Activated T-helper 1 cell treated with anti-CD3 and anti-CD28 coated beads, Interleukin-12 subunit alpha, Interleukin-12 subunit beta, Interleukin-2, Interleukin-4 antibody, amounts not matched to agents 30 ng/mL and 10 ng/mL and 1 ng/mL, durations not matched to agents 14 hours and 24 hours and 36 hours (primary cell): ENCODE data around the gene CDH20. TPM values are rescaled to one million over a fixed set of nuclear protein-coding genes. Genes with fewer than 3 reads are reported as not detected.
A peak's percentile ranks its signal among the peaks of the same experiment; 100 is the strongest.

ENCODE experiments used
- DNase-seq: peaks from one replicate; pipeline ENCODE4 v3.0.0; 2021; ENCODE audit warnings: low spot score
- H3K27ac Mint-ChIP-seq: one replicate; pipeline ENCODE4 v1.8.0; 2021; ENCODE audit warnings: mild to moderate bottlenecking, mixed read lengths
- H3K27me3 Mint-ChIP-seq: one replicate; pipeline ENCODE4 v1.8.0; 2022; ENCODE audit warnings: mild to moderate bottlenecking, moderate library complexity, mixed read lengths; ENCODE audit not compliant: insufficient read depth
- H3K36me3 Mint-ChIP-seq: one replicate; pipeline ENCODE4 v1.8.0; 2021; ENCODE audit warnings: low read depth, mixed read lengths
- H3K4me1 Mint-ChIP-seq: one replicate; pipeline ENCODE4 v1.8.0; 2021; ENCODE audit warnings: low read depth, mixed read lengths
- H3K4me3 Mint-ChIP-seq: one replicate; pipeline ENCODE4 v1.8.0; 2021; ENCODE audit warnings: mild to moderate bottlenecking, moderate library complexity, mixed read lengths
- H3K9me3 Mint-ChIP-seq: one replicate; pipeline ENCODE4 v1.8.0; 2021; ENCODE audit warnings: mixed read lengths
- intact Hi-C: fragments of 100-400 bp; cut with micrococcal nuclease; formaldehyde crosslinking; loops from one replicate; pipeline ENCODE4 v1.15.1; 2024
- total RNA-seq: library from RNA; stranded (reverse); gene quantifications from 2 replicates; pipeline ENCODE4 v1.2.3, GENCODE V29; 2022

The CDH20 gene
- not detected in 2 replicates for total RNA-seq

DNA sequence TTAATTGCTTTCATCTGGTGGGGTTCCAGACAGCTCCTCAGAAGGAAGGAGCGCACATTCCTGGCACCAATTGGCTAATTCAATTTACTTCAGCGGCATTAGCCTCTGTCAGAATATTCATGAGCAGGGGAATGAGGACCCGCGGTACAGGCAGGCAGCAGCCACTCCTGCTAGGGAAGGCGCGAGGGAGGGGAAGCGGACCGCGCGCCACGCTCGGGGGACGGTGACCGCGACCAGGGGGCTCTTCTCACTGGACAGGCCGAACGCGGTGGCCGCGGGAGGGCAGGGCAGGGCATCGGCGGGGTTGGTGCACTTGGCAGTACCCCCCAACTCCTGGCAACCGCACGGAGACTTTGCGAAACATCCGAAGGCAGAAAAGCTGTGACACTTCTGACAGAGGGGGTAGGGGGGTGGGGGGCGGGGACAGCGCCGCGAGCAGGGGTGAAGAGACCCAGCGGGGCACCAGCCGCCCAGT is at the start of gene CDH20:
CDH20 (plus strand) TSS at position 160 of the 475 bp plus-strand sequence.
- Mint-ChIP-seq H3K4me3 (no peak within 1 kb of the TSS), H3K4me1 (no peaks in the 10 kb centered on the region)

DNA sequence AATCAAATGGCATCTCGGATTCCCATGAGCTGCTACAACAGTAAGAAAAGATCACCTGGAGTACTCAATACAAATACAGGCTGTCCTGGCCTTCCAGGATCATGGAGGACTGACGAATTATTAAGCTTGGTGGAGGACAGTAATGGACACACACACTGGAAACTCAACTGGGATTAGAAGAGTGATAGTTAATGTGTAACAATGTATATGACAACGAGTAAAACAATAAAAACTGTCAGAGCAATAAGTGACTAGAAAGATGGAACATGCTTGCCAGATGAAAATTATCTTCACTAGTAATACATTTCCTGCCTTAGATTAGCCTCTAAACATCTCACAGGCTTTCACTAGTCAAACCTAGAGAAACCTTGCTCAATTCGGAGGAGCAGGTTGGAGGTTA is 49.2 kb upstream of the CDH20 start:
- DNase-seq, result no peak
- Mint-ChIP-seq H3K36me3 (no peaks in the 10 kb centered on the region), H3K9me3 (peaks cover 5% of the 10 kb centered on the region), H3K27me3 (no peaks in the 10 kb centered on the region), H3K4me1 (no peaks in the 10 kb centered on the region), H3K4me3 (no peak overlapping the region), H3K27ac (no peak overlapping the region)
- intact Hi-C loops, result no loop called here

More for the DNA sequence above, at the start of gene CDH20:
- Mint-ChIP-seq H3K27me3 (peaks cover 29% of the 10 kb centered on the region), H3K36me3 (no peaks in the 10 kb centered on the region), H3K27ac (no peak within 1 kb of the TSS), H3K9me3 (no peaks in the 10 kb centered on the region)
- no peak for DNase-seq
- intact Hi-C loops, result no loop called here

DNA sequence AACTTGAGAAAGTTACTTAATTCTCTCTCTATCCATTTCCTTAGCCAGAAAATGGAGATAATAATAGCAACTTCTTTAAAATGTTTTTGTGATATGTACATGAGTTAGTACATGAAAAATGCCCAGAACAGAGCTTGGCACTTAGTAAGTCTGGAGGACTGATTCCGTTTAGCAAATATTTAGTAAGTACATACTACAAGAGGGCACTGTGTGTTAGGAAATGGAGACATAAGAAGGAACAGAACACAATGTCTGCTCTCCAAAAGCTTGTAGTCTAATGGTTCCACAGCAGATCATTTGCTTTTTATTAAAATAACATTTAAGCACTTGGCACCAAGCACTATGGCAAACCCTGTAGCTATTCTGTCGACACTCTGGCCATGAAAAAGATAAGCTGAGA is 47.5 kb upstream of the CDH20 start:
- no peaks in the 10 kb centered on the region for H3K27me3 Mint-ChIP-seq
- no peak for DNase-seq
- H3K9me3 Mint-ChIP-seq, result peaks cover 1% of the 10 kb centered on the region
- no peak overlapping the region for H3K4me3 Mint-ChIP-seq
- intact Hi-C loops, result no loop called here
- no peaks in the 10 kb centered on the region for H3K36me3 Mint-ChIP-seq
- H3K27ac Mint-ChIP-seq, result no peak overlapping the region
- H3K4me1 Mint-ChIP-seq, result no peaks in the 10 kb centered on the region

DNA sequence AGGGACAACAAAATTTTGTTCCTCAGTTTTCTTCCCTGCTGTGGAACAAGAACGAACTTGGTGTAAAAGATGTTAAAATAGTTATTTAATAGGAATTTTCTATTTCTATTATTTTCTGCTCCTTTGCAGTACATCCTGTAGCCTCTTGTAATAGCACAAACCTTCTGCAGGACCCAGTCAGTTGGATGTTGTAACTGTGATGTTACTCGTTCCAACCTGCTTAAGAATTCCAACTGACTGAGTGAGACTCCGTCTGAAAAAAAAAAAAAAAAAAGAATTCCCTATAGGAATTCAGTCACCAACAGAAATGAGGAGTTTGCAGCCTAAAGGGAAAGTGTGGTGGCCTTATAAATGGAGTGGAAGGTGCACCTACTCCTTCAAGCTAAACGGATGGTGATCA is 46.4 kb upstream of the CDH20 start:
- no peak for DNase-seq
- H3K4me1 Mint-ChIP-seq, result no peaks in the 10 kb centered on the region
- intact Hi-C loops, result no loop called here
- no peak overlapping the region for H3K27ac Mint-ChIP-seq
- no peaks in the 10 kb centered on the region for H3K27me3 Mint-ChIP-seq
- no peaks in the 10 kb centered on the region for H3K9me3 Mint-ChIP-seq
- no peaks in the 10 kb centered on the region for H3K36me3 Mint-ChIP-seq
- H3K4me3 Mint-ChIP-seq, result no peak overlapping the region

DNA sequence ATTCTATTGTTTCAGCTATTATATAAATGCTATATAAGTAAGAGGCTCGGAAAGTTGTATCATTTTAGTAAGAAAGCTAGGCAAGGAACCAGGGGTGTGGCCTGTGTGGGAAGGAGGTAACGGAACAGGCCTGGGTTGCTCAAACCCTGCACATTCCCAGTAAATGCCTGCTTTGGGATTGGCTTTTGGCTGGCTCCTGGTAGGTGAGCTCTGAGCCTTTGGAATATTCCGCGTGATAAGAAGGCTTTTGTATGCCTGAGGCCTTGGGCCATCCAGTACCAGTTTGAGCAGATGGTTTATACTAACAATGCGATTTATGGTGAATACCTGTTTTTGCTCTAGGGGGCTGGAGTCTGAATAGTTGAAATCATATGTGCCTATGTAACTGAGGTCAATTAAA is 42.6 kb upstream of the CDH20 start:
- intact Hi-C loops, result no loop called here
- Mint-ChIP-seq H3K27ac (no peak overlapping the region), H3K4me3 (no peak overlapping the region), H3K9me3 (no peaks in the 10 kb centered on the region), H3K27me3 (no peaks in the 10 kb centered on the region), H3K4me1 (no peaks in the 10 kb centered on the region), H3K36me3 (no peaks in the 10 kb centered on the region)
- no peak for DNase-seq

DNA sequence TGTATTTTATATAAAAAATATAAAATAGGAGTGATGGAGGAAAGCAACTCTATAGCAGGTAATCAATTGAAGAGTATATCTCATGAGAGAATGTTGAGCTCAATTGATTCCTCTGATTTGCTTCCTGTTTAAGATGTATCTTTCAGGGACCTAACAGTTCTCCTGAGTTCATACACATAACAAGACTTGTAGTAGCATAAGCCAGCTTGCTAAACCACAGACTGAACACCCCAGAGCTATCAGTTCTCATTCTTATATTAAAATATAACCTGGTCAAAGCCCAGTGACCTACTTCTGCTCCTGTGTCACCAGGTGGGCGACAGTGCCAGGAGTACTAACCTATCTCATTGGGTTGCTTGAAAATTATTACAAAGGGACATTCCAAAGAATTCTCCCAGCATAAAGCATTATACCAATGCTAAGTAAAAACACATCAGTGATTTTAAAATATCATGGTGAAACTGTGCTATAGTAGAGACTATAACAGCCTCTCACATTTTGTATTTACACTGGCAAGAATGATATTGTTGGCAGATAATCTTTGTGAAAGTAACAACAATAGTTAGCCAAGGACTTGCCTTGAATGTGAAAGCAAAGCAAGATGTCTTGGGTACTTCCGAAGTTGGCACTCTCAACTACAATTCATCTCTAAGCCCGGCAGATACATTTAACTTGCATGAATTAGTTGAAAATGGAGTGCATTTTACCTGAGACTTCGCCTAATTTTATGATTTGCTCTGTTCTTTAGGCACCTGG is 40.8 kb upstream of the CDH20 start:
- H3K27ac Mint-ChIP-seq, result no peak overlapping the region
- H3K27me3 Mint-ChIP-seq, result no peaks in the 10 kb centered on the region
- no peak for DNase-seq
- intact Hi-C loops, result no loop called here
- H3K36me3 Mint-ChIP-seq, result no peaks in the 10 kb centered on the region
- no peaks in the 10 kb centered on the region for H3K9me3 Mint-ChIP-seq
- H3K4me3 Mint-ChIP-seq, result no peak overlapping the region
- H3K4me1 Mint-ChIP-seq, result no peaks in the 10 kb centered on the region

DNA sequence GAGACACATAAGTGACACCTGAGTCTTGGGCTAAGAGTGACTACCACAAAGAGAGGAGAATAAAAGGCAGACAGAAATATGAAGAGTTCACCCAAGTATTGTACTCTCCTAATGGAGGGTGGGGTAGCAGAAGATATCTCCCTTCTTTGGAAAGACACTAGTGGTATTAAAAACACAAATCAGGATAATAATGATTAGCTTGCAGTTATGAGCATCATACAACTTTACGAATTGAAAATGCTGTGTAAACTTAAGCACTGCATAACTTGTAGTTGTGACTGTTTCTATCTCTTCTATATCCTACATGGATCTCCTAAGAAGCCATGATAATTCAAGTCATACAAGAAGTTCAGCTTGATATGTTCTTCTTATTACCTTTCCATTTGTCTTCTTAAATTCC is 38.1 kb upstream of the CDH20 start:
- DNase-seq, result no peak
- no peak overlapping the region for H3K4me3 Mint-ChIP-seq
- H3K9me3 Mint-ChIP-seq, result no peaks in the 10 kb centered on the region
- intact Hi-C loops, result no loop called here
- H3K27me3 Mint-ChIP-seq, result no peaks in the 10 kb centered on the region
- no peaks in the 10 kb centered on the region for H3K4me1 Mint-ChIP-seq
- H3K27ac Mint-ChIP-seq, result no peak overlapping the region
- no peaks in the 10 kb centered on the region for H3K36me3 Mint-ChIP-seq

DNA sequence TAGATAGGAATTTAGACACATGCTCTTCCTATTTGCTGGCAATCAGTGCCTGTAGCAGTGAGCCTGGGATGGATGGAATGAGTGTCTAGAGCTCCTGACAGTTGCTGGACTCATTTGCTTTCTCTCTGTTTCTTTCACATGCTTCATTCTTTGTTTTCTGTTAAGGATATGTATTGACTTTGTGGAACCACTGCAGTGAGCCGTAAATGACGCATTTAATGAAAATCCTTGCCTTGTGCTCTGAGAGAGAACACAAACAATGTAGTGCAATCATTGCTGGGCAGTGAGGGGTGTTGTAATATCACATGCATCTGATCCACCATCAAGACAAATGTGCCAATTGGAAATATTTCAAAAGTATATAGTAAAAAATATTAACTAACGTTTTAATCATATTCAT is 25.2 kb upstream of the CDH20 start:
- intact Hi-C loops, result no loop called here
- Mint-ChIP-seq H3K9me3 (no peaks in the 10 kb centered on the region), H3K27ac (no peak overlapping the region), H3K4me1 (no peaks in the 10 kb centered on the region), H3K27me3 (no peaks in the 10 kb centered on the region), H3K36me3 (no peaks in the 10 kb centered on the region), H3K4me3 (no peak overlapping the region)
- DNase-seq, result no peak

DNA sequence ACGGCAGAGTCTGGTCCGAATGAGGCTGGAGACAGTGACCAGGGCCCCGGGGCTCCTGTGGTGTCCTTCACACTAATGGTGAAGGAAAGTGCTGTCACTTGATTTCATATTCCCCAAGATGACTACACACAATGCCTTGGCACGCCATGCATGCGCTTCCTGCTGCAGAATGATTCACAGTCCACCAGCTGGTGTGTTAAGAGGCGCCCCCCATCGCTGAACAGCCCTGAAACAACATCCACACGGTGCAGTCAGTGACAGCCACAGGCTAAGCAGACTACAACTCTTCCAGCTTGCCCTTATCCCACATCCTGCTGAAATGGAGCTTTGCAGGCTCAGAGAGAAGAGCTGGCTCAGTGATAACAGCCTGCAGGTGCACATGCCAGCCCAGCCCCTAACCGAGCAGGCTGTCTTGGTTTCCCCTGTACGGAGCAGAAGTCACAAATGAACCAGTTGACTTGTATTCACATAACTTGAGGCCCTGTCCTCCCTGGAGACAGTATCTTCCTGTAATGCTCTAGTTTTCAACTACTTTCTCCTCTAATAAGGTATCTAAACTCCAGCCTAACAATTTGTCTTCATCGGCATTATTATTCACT is 24.3 kb upstream of the CDH20 start:
- intact Hi-C loops, result no loop called here
- DNase-seq, result no peak
- Mint-ChIP-seq H3K9me3 (no peaks in the 10 kb centered on the region), H3K36me3 (no peaks in the 10 kb centered on the region), H3K27me3 (no peaks in the 10 kb centered on the region), H3K4me3 (no peak overlapping the region), H3K27ac (no peak overlapping the region), H3K4me1 (no peaks in the 10 kb centered on the region)

DNA sequence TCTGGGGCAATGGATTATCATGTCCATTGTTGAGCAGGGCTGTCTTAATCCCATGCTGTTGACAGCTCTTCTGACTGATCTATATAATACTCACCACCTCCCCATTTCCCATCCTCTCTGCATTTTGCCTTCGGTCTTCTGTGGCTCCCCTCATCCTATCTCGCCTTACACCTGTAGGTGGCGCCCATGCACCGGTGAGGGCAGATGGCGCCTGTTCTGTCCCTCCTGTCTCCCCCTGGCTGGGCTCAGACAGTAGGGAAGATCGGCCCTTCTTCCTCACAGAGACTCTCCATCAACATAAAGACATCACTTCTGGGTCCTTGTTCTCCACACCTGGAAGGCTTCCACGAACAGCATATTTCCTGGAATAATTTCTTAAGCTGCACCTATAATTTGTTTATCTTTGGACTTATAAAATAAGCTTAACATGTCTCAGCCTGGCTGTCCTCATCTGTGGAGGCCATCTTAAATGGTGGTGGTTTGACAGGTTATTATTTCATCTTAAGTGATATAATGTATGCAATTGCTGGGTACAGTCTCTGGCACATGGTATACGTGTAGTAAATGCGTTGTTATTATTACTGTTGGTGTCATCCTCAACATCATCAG is 10.9 kb upstream of the CDH20 start:
- peak; percentile 16 for DNase-seq
- Mint-ChIP-seq H3K9me3 (no peaks in the 10 kb centered on the region), H3K27ac (no peak overlapping the region), H3K36me3 (no peaks in the 10 kb centered on the region), H3K4me3 (no peak overlapping the region), H3K4me1 (no peaks in the 10 kb centered on the region), H3K27me3 (no peaks in the 10 kb centered on the region)
- intact Hi-C loops, result loop anchor here (1.0 kb wide), 2 partner anchors 180 to 809 kb away; no protein-coding TSS in a partner anchor

DNA sequence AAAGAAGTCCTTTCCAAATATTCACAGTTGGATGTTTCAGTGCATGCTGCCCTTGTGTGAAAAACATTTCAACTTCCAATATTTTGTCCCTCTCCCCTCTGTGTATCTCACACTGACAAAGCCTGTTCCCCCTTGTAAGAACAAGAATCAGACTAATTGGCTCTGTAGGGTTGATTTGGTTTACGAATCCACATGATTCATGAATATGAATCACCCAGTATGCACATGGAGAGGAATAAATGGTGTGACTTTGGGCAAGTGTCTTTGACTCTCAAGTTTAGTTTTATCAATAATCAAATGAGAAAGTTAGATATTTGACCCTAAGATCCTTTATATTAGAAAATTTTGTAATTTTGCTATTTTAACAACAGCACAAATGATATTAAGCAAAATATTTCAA is 9.3 kb upstream of the CDH20 start:
- Mint-ChIP-seq H3K27me3 (no peaks in the 10 kb centered on the region), H3K4me1 (no peaks in the 10 kb centered on the region), H3K4me3 (no peak overlapping the region), H3K36me3 (no peaks in the 10 kb centered on the region), H3K9me3 (no peaks in the 10 kb centered on the region), H3K27ac (no peak overlapping the region)
- intact Hi-C loops, result no loop called here
- no peak for DNase-seq

DNA sequence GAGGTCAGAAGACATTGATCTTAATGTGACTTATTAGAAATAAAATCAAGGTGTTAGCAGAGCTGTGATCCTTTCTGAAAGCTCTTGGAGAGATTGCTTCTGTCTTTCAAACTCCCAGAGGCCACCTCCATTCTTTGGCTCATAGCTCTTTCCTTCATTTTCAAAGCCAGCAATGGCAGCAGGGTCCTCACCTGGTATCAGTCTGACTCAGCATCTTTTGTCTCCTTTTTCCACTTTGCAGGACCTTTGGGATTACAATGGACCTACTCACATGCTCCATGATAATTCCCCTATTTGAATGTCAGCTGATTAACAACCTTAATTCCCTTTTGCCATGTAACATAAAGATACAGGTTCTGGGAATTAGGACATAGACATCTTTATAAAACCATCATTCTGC is 6.8 kb upstream of the CDH20 start:
- no peaks in the 10 kb centered on the region for H3K9me3 Mint-ChIP-seq
- H3K36me3 Mint-ChIP-seq, result no peaks in the 10 kb centered on the region
- no peak for DNase-seq
- H3K4me3 Mint-ChIP-seq, result no peak overlapping the region
- no peak overlapping the region for H3K27ac Mint-ChIP-seq
- no peaks in the 10 kb centered on the region for H3K4me1 Mint-ChIP-seq
- no peaks in the 10 kb centered on the region for H3K27me3 Mint-ChIP-seq
- intact Hi-C loops, result no loop called here

DNA sequence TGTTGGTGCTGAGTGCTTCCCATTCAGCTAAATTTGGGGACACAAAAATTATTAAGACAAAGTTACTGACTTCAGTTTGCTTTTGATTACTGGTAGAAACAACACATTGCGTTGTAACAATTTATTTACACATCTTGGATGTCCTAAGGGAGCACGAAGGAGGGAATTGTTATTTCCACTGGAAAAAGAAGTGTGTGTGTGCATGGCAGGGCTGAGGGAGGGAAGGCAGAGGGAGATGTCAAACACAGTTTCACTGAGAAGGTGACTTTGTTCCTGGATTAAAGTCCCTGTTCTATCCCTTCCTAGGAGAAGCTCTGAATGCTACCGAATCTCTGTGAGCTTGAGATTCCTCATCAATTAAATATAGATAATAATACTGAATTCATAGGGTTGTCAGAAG is 3.8 kb upstream of the CDH20 start:
- Mint-ChIP-seq H3K27ac (no peak overlapping the region), H3K4me3 (no peak overlapping the region), H3K27me3 (peaks cover 10% of the 10 kb centered on the region), H3K4me1 (no peaks in the 10 kb centered on the region), H3K36me3 (no peaks in the 10 kb centered on the region), H3K9me3 (no peaks in the 10 kb centered on the region)
- no peak for DNase-seq
- intact Hi-C loops, result no loop called here
